Neural progenitor cell (in vitro differentiated cells): ENCODE data around the gene PGPEP1. TPM values are rescaled to one million over a fixed set of nuclear protein-coding genes. Genes with fewer than 3 reads are reported as not detected.
A peak's percentile ranks its signal among the peaks of the same experiment; 100 is the strongest.
"Not testable (repeated sequence)": the region's sequence is repeated elsewhere in the genome, so short reads cannot be mapped to it uniquely, and the experiment has no call there.

Experiments
- DNase-seq: peaks from one replicate; pipeline ENCODE4 v3.0.0-alpha.2; 2016; ENCODE audit warnings: low spot score
- H2AFZ ChIP-seq: fragments of 200-600 bp; sonication (generic); replicated peaks from 2 replicates; pipeline ENCODE4 v1.6.1; 2016; ENCODE audit warnings: antibody characterized with exemption
- H3F3A ChIP-seq: fragments of 200-600 bp; sonication (generic); 2 replicates; pipeline ENCODE4 v1.6.1; 2016; ENCODE audit warnings: antibody characterized with exemption, low read depth
- H3K27ac ChIP-seq: fragments of 200-600 bp; sonication (generic); 2 replicates; pipeline ENCODE4 v1.5.1; 2016; ENCODE audit warnings: mild to moderate bottlenecking
- H3K27me3 ChIP-seq: fragments of 200-600 bp; sonication (generic); 2 replicates; pipeline ENCODE4 v1.6.1; 2016; ENCODE audit warnings: mild to moderate bottlenecking, moderate library complexity
- H3K36me3 ChIP-seq: fragments of 200-600 bp; sonication (generic); 2 replicates; pipeline ENCODE4 v1.5.1; 2016
- H3K4me1 ChIP-seq: fragments of 200-600 bp; sonication (generic); 2 replicates; pipeline ENCODE4 v1.6.1; 2016; ENCODE audit warnings: mixed run types
- H3K4me2 ChIP-seq: fragments of 200-600 bp; sonication (generic); 2 replicates; pipeline ENCODE4 v1.6.1; 2016
- H3K4me3 ChIP-seq: fragments of 200-600 bp; sonication (generic); 2 replicates; pipeline ENCODE4 v1.5.1; 2016
- H3K79me2 ChIP-seq: fragments of 200-600 bp; sonication (generic); 2 replicates; pipeline ENCODE4 v1.6.1; 2016; ENCODE audit warnings: low read depth
- H3K9ac ChIP-seq: fragments of 200-600 bp; sonication (generic); 2 replicates; pipeline ENCODE4 v1.6.1; 2016
- H3K9me3 ChIP-seq: fragments of 200-600 bp; sonication (generic); 2 replicates; pipeline ENCODE4 v1.5.1; 2016; ENCODE audit warnings: low read depth
- H4K20me1 ChIP-seq: fragments of 200-600 bp; sonication (generic); 2 replicates; pipeline ENCODE4 v1.6.1; 2016; ENCODE audit warnings: low read depth
- H3K27ac Mint-ChIP-seq: 3 replicates; pipeline ENCODE4 v1.8.0; 2021; ENCODE audit warnings: mixed read lengths
- H3K27me3 Mint-ChIP-seq: 2 replicates; pipeline ENCODE4 v1.8.0; 2022; ENCODE audit warnings: low read depth, mild to moderate bottlenecking, inconsistent platforms, moderate library complexity, mixed read lengths; ENCODE audit not compliant: insufficient read depth
- H3K36me3 Mint-ChIP-seq: 3 replicates; pipeline ENCODE4 v1.8.0; 2021; ENCODE audit warnings: mixed read lengths
- H3K4me1 Mint-ChIP-seq: 3 replicates; pipeline ENCODE4 v1.8.0; 2021; ENCODE audit warnings: mixed read lengths
- H3K4me3 Mint-ChIP-seq: 3 replicates; pipeline ENCODE4 v1.8.0; 2021; ENCODE audit warnings: mild to moderate bottlenecking, moderate library complexity, mixed read lengths
- H3K9me3 Mint-ChIP-seq: 3 replicates; pipeline ENCODE4 v1.8.0; 2020; ENCODE audit warnings: mixed read lengths
- EZH2 ChIP-seq: fragments of 200-600 bp; sonication (generic); IDR thresholded peaks from 2 replicates; pipeline ENCODE4 v1.6.1; 2017; ENCODE audit warnings: antibody characterized with exemption, mild to moderate bottlenecking, moderate library complexity
- EZH2phosphoT487 ChIP-seq: fragments of 200-600 bp; sonication (generic); IDR thresholded peaks from 2 replicates; pipeline ENCODE4 v1.6.1; 2017; ENCODE audit warnings: antibody characterized with exemption
- total RNA-seq: library from RNA; depleted of rRNA; stranded (reverse); fragments of >200 nt; gene quantifications from 2 replicates; pipeline ENCODE4 v1.2.3, GENCODE V29; 2015; ENCODE audit warnings: low replicate concordance
- TF ChIP-seq, protein P1 (sequence below): fragments of 200-600 bp; sonication (generic); IDR thresholded peaks from 2 replicates; pipeline ENCODE4 v1.5.1; 2017; ENCODE audit warnings: antibody characterized with exemption, mild to moderate bottlenecking

The PGPEP1 gene
- total RNA-seq, 1 donor from 2014 or later: 2.1 TPM

- TF ChIP-seq, protein P1, sequence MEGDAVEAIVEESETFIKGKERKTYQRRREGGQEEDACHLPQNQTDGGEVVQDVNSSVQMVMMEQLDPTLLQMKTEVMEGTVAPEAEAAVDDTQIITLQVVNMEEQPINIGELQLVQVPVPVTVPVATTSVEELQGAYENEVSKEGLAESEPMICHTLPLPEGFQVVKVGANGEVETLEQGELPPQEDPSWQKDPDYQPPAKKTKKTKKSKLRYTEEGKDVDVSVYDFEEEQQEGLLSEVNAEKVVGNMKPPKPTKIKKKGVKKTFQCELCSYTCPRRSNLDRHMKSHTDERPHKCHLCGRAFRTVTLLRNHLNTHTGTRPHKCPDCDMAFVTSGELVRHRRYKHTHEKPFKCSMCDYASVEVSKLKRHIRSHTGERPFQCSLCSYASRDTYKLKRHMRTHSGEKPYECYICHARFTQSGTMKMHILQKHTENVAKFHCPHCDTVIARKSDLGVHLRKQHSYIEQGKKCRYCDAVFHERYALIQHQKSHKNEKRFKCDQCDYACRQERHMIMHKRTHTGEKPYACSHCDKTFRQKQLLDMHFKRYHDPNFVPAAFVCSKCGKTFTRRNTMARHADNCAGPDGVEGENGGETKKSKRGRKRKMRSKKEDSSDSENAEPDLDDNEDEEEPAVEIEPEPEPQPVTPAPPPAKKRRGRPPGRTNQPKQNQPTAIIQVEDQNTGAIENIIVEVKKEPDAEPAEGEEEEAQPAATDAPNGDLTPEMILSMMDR: no peak
- TF ChIP-seq EZH2phosphoT487: no peak
- no peak for TF ChIP-seq EZH2
- Histone ChIP-seq H3F3A (peaks cover 7% of the 10 kb centered on the region), H3K79me2 (no peaks in the 10 kb centered on the region), H2AFZ (no peak overlapping the region), H3K36me3 (no peaks in the 10 kb centered on the region), H3K9ac (no peak overlapping the region), H3K4me2 (no peak overlapping the region), H4K20me1 (no peaks in the 10 kb centered on the region), H3K27me3 (no peaks in the 10 kb centered on the region), H3K9me3 (no peaks in the 10 kb centered on the region), H3K4me1 (peaks cover 13% of the 10 kb centered on the region), H3K27ac (no peak overlapping the region), H3K4me3 (no peak overlapping the region)
- Mint-ChIP-seq H3K27me3 (peaks cover 6% of the 10 kb centered on the region), H3K36me3 (peaks cover 7% of the 10 kb centered on the region), H3K4me3 (peak overlapping the region; percentile 38), H3K4me1 (peaks cover 40% of the 10 kb centered on the region), H3K9me3 (peaks cover 2% of the 10 kb centered on the region), H3K27ac (no peak overlapping the region)
- DNase-seq: no peak
Observed at GRCh38 chr19:18363787-18364186, 23.4 kb downstream of the PGPEP1 start.

DNA sequence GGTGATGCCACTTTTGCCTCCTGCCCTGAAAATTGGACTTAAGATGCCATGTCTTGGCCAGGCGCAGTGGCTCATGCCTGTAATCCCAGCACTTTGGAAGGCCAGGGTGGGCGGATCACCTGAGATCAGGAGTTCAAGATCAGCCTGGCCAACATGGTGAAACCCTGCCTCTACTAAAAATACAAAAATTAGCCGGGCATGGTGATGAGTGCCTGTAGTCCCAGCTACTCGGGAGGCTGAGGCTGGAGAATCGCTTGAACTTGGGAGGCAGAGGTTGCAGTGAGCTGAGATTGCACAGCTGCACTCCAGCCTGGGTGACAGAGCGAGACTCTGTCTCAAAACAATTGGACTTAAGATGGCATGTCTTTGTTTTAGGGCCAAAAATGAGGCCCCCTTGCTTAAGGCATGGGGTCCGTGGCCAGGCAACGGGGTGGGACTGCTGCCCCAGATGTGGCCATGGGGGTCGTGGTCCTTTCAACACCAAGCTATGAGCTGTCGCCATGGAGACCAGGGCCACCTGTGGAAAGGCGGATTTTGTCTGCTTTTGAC, 24.0 kb downstream of the PGPEP1 start:
- H3K27ac Mint-ChIP-seq, H4K20me1 ChIP-seq, H3K79me2 ChIP-seq, H3K27ac ChIP-seq, H3K4me3 ChIP-seq, H3K4me3 Mint-ChIP-seq, H3K36me3 Mint-ChIP-seq, H3K27me3 ChIP-seq, H3K9me3 ChIP-seq, H3K4me2 ChIP-seq, H3K9me3 Mint-ChIP-seq, H3K9ac ChIP-seq, H3K27me3 Mint-ChIP-seq, H3K36me3 ChIP-seq, H3F3A ChIP-seq, DNase-seq, H2AFZ ChIP-seq: not testable (repeated sequence)
- peaks cover 18% of the 10 kb centered on the region for H3K4me1 ChIP-seq
- peaks cover 45% of the 10 kb centered on the region for H3K4me1 Mint-ChIP-seq

DNA sequence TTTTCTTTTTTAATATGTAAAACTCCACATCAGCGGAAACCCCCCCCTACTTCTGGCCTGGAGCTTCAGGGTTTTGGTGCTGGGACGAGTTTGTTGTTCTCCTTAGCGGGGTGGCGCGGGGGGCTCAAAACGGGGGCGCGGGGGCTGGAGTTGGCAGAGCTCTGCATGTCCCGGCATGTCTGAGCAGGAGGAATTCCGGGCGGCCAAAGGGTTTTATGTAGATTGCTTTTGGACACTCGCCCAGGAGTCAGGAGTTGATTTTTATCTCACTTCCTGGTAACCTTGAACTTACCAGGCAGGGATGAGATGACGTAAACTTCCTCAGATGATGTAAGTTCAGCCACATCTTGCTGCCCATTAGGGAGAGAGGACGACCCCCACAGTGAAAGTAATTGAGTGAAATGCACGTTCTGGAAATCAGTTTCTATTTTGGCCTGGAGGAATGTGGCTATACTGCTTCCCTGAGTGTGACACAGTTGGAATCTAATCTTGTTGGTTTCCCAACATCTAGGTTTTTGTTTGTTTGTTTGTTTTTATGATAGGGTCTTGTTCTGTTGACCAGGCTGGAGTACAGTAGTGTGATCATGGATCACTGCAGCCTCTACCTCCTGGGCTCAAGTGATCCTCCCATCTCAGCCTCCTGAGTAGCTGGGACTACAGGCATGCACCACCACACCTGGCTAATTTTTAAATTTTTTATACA, 24.6 kb downstream of the PGPEP1 start:
- Histone ChIP-seq H3F3A (peaks cover 10% of the 10 kb centered on the region), H3K79me2 (no peaks in the 10 kb centered on the region), H3K27me3 (no peaks in the 10 kb centered on the region), H3K9me3 (no peaks in the 10 kb centered on the region), H3K9ac (no peak overlapping the region), H3K4me2 (no peak overlapping the region), H3K4me1 (peaks cover 18% of the 10 kb centered on the region), H3K36me3 (no peaks in the 10 kb centered on the region), H3K27ac (no peak overlapping the region), H4K20me1 (no peaks in the 10 kb centered on the region), H2AFZ (no peak overlapping the region), H3K4me3 (no peak overlapping the region)
- Mint-ChIP-seq H3K27ac (peak overlapping the region; percentile 94), H3K9me3 (no peaks in the 10 kb centered on the region), H3K36me3 (peaks cover 3% of the 10 kb centered on the region), H3K27me3 (peaks cover 9% of the 10 kb centered on the region), H3K4me3 (peak overlapping the region; percentile 31), H3K4me1 (peaks cover 51% of the 10 kb centered on the region)
- TF ChIP-seq EZH2phosphoT487: no peak
- TF ChIP-seq, protein P1: no peak
- TF ChIP-seq EZH2: no peak
- DNase-seq: no peak

DNA sequence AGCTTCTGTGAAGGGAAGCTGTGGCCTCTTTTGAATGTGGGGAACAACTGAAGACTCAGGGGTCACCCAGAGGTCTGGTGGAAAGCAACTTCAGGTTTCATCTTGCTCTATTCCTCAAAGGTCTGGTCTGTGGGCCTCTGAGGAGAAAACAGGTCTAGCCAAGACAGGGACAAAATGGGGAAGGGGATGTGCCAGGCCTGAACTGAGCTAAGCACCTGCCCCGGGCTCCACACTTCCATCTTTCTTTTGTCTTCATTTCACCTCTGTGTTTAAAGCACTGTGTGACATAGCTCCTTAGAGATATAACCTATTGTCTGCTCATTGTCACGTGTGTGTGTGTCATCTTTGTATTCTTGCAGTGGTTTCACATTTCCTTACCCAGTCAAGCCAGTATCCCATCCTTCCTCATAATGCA, 25.6 kb downstream of the PGPEP1 start:
- H3K27ac ChIP-seq: no peak overlapping the region
- no peaks in the 10 kb centered on the region for H3K9me3 ChIP-seq
- Mint-ChIP-seq H3K4me3 (no peak overlapping the region), H3K9me3 (no peaks in the 10 kb centered on the region), H3K27ac (no peak overlapping the region), H3K4me1 (peaks cover 51% of the 10 kb centered on the region), H3K36me3 (peaks cover 3% of the 10 kb centered on the region), H3K27me3 (peaks cover 11% of the 10 kb centered on the region)
- TF ChIP-seq EZH2 (no peak), EZH2phosphoT487 (no peak)
- TF ChIP-seq, protein P1: no peak
- peaks cover 18% of the 10 kb centered on the region for H3K4me1 ChIP-seq
- no peaks in the 10 kb centered on the region for H3K79me2 ChIP-seq
- no peaks in the 10 kb centered on the region for H4K20me1 ChIP-seq
- H3K36me3 ChIP-seq: no peaks in the 10 kb centered on the region
- H3K9ac ChIP-seq: no peak overlapping the region
- H2AFZ ChIP-seq: no peak overlapping the region
- H3K27me3 ChIP-seq: no peaks in the 10 kb centered on the region
- peaks cover 10% of the 10 kb centered on the region for H3F3A ChIP-seq
- no peak for DNase-seq
- no peak overlapping the region for H3K4me2 ChIP-seq
- H3K4me3 ChIP-seq: no peak overlapping the region
